ENCODE measurements around the gene PAPPA. TPM values are rescaled to one million over a fixed set of nuclear protein-coding genes. Genes with fewer than 3 reads are reported as not detected.

The PAPPA gene
- total and polyA plus RNA-seq, 11 donors: 0.23 to 8.5 (median 2.1) TPM

DNA sequence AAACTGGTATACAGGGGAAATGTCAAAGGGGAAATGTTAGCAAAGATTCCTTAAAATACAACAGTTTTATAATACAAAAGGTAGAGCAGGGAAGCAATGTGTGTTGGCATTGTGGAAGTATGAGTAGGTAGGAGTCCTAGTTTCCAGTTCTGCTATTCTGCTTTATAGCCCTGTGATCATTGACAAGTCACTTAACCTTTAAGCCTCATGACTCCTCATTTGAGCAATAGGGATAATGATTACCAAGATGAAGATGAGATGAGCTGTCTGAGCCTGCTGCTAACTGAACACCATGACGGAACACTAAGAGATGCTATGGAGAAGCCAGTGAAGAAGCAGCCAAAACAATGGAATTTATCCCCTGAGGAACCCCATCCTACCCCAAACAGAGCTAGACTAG is 251.7 kb downstream of the PAPPA start:
- H3K4me3 ChIP-seq: no peak overlapping the region
- no peaks in the 10 kb centered on the region for H3K27me3 ChIP-seq
- ATAC-seq: no peak
- no peaks in the 10 kb centered on the region for H3K4me1 ChIP-seq
- intact Hi-C loops (cut with DNase I): no loop called here
- 91 to 100% (median 94%) methylated on average over 1 of the region's 1 CpG for WGBS, 4 donors
- no peaks in the 10 kb centered on the region for H3K9me3 ChIP-seq
- TF ChIP-seq, protein P1, sequence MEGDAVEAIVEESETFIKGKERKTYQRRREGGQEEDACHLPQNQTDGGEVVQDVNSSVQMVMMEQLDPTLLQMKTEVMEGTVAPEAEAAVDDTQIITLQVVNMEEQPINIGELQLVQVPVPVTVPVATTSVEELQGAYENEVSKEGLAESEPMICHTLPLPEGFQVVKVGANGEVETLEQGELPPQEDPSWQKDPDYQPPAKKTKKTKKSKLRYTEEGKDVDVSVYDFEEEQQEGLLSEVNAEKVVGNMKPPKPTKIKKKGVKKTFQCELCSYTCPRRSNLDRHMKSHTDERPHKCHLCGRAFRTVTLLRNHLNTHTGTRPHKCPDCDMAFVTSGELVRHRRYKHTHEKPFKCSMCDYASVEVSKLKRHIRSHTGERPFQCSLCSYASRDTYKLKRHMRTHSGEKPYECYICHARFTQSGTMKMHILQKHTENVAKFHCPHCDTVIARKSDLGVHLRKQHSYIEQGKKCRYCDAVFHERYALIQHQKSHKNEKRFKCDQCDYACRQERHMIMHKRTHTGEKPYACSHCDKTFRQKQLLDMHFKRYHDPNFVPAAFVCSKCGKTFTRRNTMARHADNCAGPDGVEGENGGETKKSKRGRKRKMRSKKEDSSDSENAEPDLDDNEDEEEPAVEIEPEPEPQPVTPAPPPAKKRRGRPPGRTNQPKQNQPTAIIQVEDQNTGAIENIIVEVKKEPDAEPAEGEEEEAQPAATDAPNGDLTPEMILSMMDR (IDR thresholded peaks at IDR 0.05): no peak
- TF ChIP-seq POLR2A (IDR thresholded peaks at IDR 0.05): no peak
- H3K27ac ChIP-seq: no peak overlapping the region
- no peak for DNase-seq
- H3K36me3 ChIP-seq: no peaks in the 10 kb centered on the region

DNA sequence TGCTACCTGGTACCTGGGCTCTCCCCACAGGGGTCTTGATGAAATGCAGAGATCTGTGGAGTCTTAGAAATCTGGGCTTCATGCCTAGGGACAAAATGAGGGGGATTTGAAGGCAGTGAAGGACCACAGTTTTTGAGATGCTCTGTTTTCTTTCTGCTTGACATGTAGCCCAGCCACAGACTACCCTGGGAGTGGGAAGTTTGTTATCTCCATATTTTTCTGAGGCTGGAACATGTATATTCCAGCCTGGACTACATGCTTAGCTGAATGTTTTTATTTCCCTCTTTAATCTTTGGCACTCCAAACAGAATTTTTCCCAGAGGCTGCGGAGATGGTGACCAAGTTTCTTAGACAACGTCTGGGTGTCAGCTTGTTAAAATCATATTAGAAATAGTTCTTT is 252.9 kb downstream of the PAPPA start:
- DNase-seq (no peak), ATAC-seq (no peak)
- no peaks in the 10 kb centered on the region for H3K27me3 ChIP-seq
- H3K36me3 ChIP-seq: no peaks in the 10 kb centered on the region
- 58 to 77% (median 63%) methylated on average over 2 of the region's 2 CpGs for WGBS, 4 donors
- H3K9me3 ChIP-seq: no peaks in the 10 kb centered on the region
- H3K4me3 ChIP-seq: no peak overlapping the region
- H3K4me1 ChIP-seq: no peaks in the 10 kb centered on the region
- intact Hi-C loops (cut with DNase I): no loop called here
- no peak overlapping the region for H3K27ac ChIP-seq
- no peak for TF ChIP-seq POLR2A (IDR thresholded peaks at IDR 0.05)
- TF ChIP-seq, protein P1 (IDR thresholded peaks at IDR 0.05): no peak

DNA sequence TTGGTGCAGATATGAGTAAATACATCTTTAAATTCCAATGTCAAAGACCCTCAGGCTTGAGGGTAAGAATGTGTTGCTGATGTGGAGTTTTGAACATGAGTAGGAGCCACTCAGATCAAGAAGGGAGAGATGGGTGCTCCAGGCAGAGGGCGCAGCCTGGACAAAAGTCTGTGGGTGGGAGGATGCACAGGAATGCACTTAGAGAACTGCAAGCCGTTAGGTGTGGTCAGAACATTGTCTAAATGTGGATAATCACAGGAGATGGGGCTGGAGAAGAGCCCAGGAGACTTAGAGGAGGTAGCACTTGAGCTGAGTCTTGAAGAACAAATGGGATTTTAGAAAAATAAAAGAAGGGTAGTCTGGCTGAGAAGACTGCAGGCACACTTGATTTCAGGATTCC is 255.5 kb downstream of the PAPPA start:
- TF ChIP-seq, protein P1 (IDR thresholded peaks at IDR 0.05): no peak
- TF ChIP-seq POLR2A (IDR thresholded peaks at IDR 0.05): no peak
- intact Hi-C loops (cut with DNase I): no loop called here
- H3K27me3 ChIP-seq: no peaks in the 10 kb centered on the region
- no peaks in the 10 kb centered on the region for H3K36me3 ChIP-seq
- H3K27ac ChIP-seq: no peak overlapping the region
- WGBS, 4 donors: 80 to 84% (median 82%) methylated on average over 2 of the region's 2 CpGs
- H3K9me3 ChIP-seq: no peaks in the 10 kb centered on the region
- H3K4me3 ChIP-seq: no peak overlapping the region
- no peak for DNase-seq
- ATAC-seq: no peak
- no peaks in the 10 kb centered on the region for H3K4me1 ChIP-seq

DNA sequence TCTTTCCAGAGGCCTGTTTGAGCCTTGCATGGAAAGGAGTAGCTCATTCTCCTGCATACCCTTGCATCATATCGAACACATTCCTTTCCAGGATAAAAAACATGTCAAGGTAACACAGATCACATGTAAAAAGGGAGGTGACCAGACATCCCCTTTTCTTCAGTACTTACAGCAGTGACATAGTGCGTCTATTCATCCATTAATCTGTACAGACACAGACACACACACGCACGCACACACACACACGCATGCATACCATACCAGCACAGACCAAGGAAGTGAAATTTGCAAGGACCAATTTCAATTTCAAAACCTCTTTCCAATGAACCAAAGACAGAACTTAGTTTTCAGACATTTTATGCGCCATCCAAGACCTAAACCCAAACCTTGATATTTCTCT is 256.0 kb downstream of the PAPPA start:
- no peaks in the 10 kb centered on the region for H3K36me3 ChIP-seq
- H3K4me1 ChIP-seq: no peaks in the 10 kb centered on the region
- no peaks in the 10 kb centered on the region for H3K9me3 ChIP-seq
- 75 to 83% (median 81%) methylated on average over 6 of the region's 6 CpGs for WGBS, 4 donors
- TF ChIP-seq, protein P1 (IDR thresholded peaks at IDR 0.05): no peak
- no peak for TF ChIP-seq POLR2A (IDR thresholded peaks at IDR 0.05)
- intact Hi-C loops (cut with DNase I): no loop called here
- H3K27ac ChIP-seq: no peak overlapping the region
- H3K4me3 ChIP-seq: no peak overlapping the region
- ATAC-seq (no peak), DNase-seq (no peak)
- no peaks in the 10 kb centered on the region for H3K27me3 ChIP-seq
